Lower lobe of right lung (tissue), 2 donors: ENCODE measurements around the gene ZNF670. TPM values are rescaled to one million over a fixed set of nuclear protein-coding genes. Genes with fewer than 3 reads are reported as not detected.
A peak's percentile ranks its signal among the peaks of the same experiment; 100 is the strongest.

Source experiments
- ATAC-seq, 2 donors: fragments of 200-7000 bp; cut with Tn5 transposase; one replicate each; pipeline ENCODE4 v1.9.1; 2020 to 2022; ENCODE audit warnings: mild to moderate bottlenecking in 2 of 2, moderate library complexity in 2 of 2
- DNase-seq: peaks from one replicate; pipeline ENCODE4 v3.0.0-alpha.2; 2020
- H3K27ac ChIP-seq: fragments of 200-600 bp; one replicate; pipeline ENCODE4 v1.8.0; 2022
- H3K27me3 ChIP-seq: fragments of 200-600 bp; one replicate; pipeline ENCODE4 v1.8.0; 2022; ENCODE audit warnings: low read depth
- H3K36me3 ChIP-seq: fragments of 200-600 bp; one replicate; pipeline ENCODE4 v1.8.0; 2022; ENCODE audit warnings: mild to moderate bottlenecking
- H3K4me1 ChIP-seq: fragments of 200-600 bp; one replicate; pipeline ENCODE4 v1.8.0; 2022
- H3K4me3 ChIP-seq: fragments of 200-600 bp; one replicate; pipeline ENCODE4 v1.8.0; 2022; ENCODE audit warnings: mild to moderate bottlenecking
- H3K9me3 ChIP-seq: fragments of 200-600 bp; one replicate; pipeline ENCODE4 v1.8.0; 2022
- intact Hi-C: fragments of 100-400 bp; cut with DNase I; formaldehyde crosslinking; loops from one replicate; pipeline ENCODE4 v1.11.0; 2022
- total RNA-seq: library from RNA; stranded (reverse); fragmentation: NEBNext Ultra II Directional; extraction: Animal tissue kit (Norgen Biotek cat#: 25700); gene quantifications from one replicate; pipeline ENCODE4 v1.2.1, GENCODE V29; 2021
- TF ChIP-seq, protein P1 (sequence below): fragments of 200-600 bp; IDR thresholded peaks from one replicate; pipeline ENCODE4 v1.8.0; 2022; ENCODE audit warnings: antibody characterized with exemption, mild to moderate bottlenecking
- donor health status: DM: no; HTN: yes; CAD: no; lungs with severe emphysema.

Gene ZNF670
- total RNA-seq, 1 donor from 2014 or later = 3.2 TPM

DNA sequence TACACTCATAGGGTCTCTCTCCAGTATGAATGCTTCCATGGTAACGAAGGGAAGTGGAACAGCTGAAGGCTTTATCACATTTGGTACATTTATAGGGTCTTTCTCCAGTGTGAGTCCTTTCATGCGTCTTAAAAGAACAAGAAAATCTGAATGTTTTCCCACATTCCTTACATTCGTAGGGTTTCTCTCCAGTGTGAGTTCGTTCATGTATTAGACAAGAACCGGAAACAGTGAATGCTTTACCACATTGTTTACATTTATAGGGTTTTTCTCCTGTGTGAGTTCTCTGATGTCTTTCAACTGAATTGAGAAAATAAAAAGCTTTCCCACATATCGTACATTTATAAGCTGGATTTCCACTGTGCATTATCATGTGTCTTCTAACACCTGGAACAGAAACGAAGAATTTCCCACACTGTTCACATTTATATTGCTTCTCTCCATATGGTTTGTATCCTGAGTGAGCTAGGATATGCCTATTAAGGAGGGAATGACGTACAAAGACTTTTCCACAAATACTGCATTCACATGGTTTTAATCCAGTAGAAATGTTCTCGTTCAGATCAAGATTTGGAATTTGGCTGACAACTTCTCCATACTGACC, 22.2 kb upstream of the ZNF670 start:
- DNase-seq (no peak), ATAC-seq (no peak)
- peaks cover 5% of the 10 kb centered on the region for H3K4me1 ChIP-seq
- no peak overlapping the region for H3K4me3 ChIP-seq
- H3K36me3 ChIP-seq = peaks cover 31% of the 10 kb centered on the region
- TF ChIP-seq, protein P1, sequence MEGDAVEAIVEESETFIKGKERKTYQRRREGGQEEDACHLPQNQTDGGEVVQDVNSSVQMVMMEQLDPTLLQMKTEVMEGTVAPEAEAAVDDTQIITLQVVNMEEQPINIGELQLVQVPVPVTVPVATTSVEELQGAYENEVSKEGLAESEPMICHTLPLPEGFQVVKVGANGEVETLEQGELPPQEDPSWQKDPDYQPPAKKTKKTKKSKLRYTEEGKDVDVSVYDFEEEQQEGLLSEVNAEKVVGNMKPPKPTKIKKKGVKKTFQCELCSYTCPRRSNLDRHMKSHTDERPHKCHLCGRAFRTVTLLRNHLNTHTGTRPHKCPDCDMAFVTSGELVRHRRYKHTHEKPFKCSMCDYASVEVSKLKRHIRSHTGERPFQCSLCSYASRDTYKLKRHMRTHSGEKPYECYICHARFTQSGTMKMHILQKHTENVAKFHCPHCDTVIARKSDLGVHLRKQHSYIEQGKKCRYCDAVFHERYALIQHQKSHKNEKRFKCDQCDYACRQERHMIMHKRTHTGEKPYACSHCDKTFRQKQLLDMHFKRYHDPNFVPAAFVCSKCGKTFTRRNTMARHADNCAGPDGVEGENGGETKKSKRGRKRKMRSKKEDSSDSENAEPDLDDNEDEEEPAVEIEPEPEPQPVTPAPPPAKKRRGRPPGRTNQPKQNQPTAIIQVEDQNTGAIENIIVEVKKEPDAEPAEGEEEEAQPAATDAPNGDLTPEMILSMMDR = no peak
- H3K27ac ChIP-seq = no peak overlapping the region
- peaks cover 51% of the 10 kb centered on the region for H3K9me3 ChIP-seq
- intact Hi-C loops = no loop called here
- H3K27me3 ChIP-seq = no peaks in the 10 kb centered on the region

DNA sequence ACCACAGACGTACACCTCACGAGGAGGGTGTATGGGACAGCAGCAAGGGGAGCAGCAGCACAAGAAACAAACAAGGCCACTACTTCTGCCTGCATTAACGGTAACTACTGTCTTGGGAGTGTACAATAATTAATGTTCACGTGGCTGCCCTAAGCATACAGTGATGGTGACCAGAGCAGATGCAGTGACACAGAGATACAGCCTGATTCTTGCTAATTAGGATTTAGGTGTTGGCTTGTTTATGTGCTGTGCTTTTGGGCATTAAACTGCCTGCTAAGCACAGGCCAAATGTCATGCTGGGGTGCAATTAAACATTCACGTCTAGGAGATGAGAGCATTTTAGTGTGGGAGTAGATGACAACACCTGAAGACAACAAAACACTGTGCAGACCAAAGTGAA, 18.3 kb upstream of the ZNF670 start:
- Histone ChIP-seq H3K9me3 (peaks cover 60% of the 10 kb centered on the region), H3K27me3 (no peaks in the 10 kb centered on the region), H3K4me3 (no peak overlapping the region), H3K36me3 (peaks cover 29% of the 10 kb centered on the region), H3K27ac (no peak overlapping the region), H3K4me1 (no peaks in the 10 kb centered on the region)
- DNase-seq = no peak
- intact Hi-C loops = no loop called here
- TF ChIP-seq, protein P1 = no peak
- ATAC-seq = no peak

DNA sequence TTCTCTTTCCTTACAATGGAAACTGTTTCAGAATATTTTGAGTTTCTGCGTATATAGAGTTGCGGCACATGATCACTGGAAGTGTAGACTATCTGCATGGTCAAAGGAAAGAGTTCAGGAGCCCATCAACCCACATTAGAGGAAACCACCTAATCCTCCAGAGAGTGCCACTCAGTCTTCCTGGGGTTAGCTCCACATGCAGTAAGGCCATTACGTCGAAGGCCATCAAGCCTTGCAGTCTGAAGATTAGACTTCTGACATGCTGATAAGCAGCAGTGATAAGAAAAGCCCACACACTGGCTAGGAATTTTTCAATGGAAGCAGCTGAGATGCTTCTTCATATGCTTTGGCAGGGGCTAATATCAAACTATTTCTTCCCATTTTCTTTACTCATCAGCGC, 17.9 kb upstream of the ZNF670 start:
- ATAC-seq = no peak
- peaks cover 56% of the 10 kb centered on the region for H3K9me3 ChIP-seq
- TF ChIP-seq, protein P1 = no peak
- intact Hi-C loops = no loop called here
- H3K36me3 ChIP-seq = peaks cover 25% of the 10 kb centered on the region
- DNase-seq = no peak
- H3K4me3 ChIP-seq = no peak overlapping the region
- no peaks in the 10 kb centered on the region for H3K4me1 ChIP-seq
- H3K27ac ChIP-seq = no peak overlapping the region
- no peaks in the 10 kb centered on the region for H3K27me3 ChIP-seq

DNA sequence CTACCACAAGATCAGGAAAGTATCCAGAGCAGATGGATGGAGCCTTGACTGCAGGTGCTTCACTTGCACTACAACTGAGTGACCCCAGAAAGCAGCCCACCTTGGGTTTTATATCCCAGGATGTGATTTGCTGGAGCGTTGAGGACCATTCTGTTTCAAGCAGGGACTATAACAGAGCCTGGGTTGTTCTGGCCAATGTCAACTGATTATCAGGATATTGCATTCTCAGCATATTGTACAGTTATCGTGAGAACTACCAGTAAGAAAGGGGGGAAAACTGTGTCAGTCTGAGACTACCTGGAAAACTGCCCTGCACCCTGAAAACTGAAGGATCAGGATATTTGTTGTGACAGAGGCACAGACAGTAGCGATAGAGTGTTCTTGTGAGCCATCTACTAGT, 17.5 kb upstream of the ZNF670 start:
- intact Hi-C loops = no loop called here
- Histone ChIP-seq H3K27me3 (no peaks in the 10 kb centered on the region), H3K36me3 (peaks cover 21% of the 10 kb centered on the region), H3K4me1 (no peaks in the 10 kb centered on the region), H3K27ac (no peak overlapping the region), H3K9me3 (peaks cover 52% of the 10 kb centered on the region), H3K4me3 (no peak overlapping the region)
- TF ChIP-seq, protein P1 = no peak
- no peak for DNase-seq
- no peak for ATAC-seq

DNA sequence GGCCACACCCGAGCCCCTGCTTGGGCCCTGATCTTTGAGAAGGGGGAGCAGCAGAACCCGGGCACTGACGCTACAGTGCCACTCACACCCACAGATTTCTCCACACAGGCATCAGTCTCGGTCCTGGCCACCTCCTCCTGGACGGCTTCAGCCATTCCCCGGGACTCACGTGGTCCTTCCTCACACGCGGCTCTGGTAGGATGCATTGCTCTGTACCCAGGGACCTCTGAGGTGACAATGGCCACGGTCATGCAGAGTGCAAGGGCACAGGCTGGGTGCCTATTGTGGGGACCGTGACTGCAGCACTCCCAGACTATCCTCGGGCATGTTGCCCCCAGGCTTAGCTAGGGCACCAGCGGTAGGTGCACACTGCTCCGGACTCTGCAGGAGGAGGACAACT, 11.8 kb upstream of the ZNF670 start:
- H3K27me3 ChIP-seq = no peaks in the 10 kb centered on the region
- intact Hi-C loops = no loop called here
- H3K27ac ChIP-seq = no peak overlapping the region
- no peaks in the 10 kb centered on the region for H3K4me1 ChIP-seq
- TF ChIP-seq, protein P1 = no peak
- DNase-seq (no peak), ATAC-seq (peak in 1 of 2 donors; percentile 12)
- peaks cover 8% of the 10 kb centered on the region for H3K9me3 ChIP-seq
- no peak overlapping the region for H3K4me3 ChIP-seq
- no peaks in the 10 kb centered on the region for H3K36me3 ChIP-seq
